ENCODE results near the gene GJB3. TPM values are rescaled to one million over a fixed set of nuclear protein-coding genes. Genes with fewer than 3 reads are reported as not detected.

The GJB3 gene
- total RNA-seq, 1 experiment from 2014 or later, result 0.96 TPM

GRCh38 chr1:34779005-34779404 lies 2.0 kb upstream of the GJB3 start:
- H3K27me3 Mint-ChIP-seq (ENCODE audit: low read depth), result peaks cover 42% of the 10 kb centered on the region

More at GRCh38 chr1:34779005-34779404, 2.0 kb upstream of the GJB3 start:
- Mint-ChIP-seq H3K4me3 (no peak overlapping the region), H3K4me1 (peaks cover 7 to 9% of the 10 kb centered on the region in 2 experiments), H3K9me3 (no peaks in the 10 kb centered on the region), H3K36me3 (ENCODE audit: insufficient read depth in 1 of 3, low read depth in 3 of 3) (no peaks in the 10 kb centered on the region), H3K27ac (no peak overlapping the region)
- no peaks in the 10 kb centered on the region for H3K4me1 ChIP-seq (ENCODE audit: insufficient read depth, low read length)
- H3K9me3 ChIP-seq (ENCODE audit: control insufficient read depth, low read depth, low read length), result no peaks in the 10 kb centered on the region
- H3K27ac ChIP-seq (ENCODE audit: insufficient read length, low read depth, low read length), result no peak overlapping the region
- H3K14ac ChIP-seq (ENCODE audit: insufficient read depth, low read length), result no peak overlapping the region
- no peak overlapping the region for H2BK120ac ChIP-seq (ENCODE audit: low read depth, low read length, poor library complexity, severe bottlenecking)
- no peak overlapping the region for H2BK5ac ChIP-seq (ENCODE audit: insufficient read length, low read length)
- H3K23ac ChIP-seq (ENCODE audit: insufficient read length, low read depth, low read length), result no peak overlapping the region
- no peak overlapping the region for H2BK15ac ChIP-seq (ENCODE audit: low read depth, low read length)
- H3T11ph ChIP-seq (ENCODE audit: low read length), result no peak overlapping the region
- no peak for DNase-seq
- no peak overlapping the region for H2AK5ac ChIP-seq (ENCODE audit: insufficient read length, low read length)
- no peak overlapping the region for H3K9ac ChIP-seq (ENCODE audit: extremely low read depth, insufficient read length, low read length)
- H2AFZ ChIP-seq (ENCODE audit: low read length), result no peak overlapping the region
- peaks cover 4% of the 10 kb centered on the region; the same call in 1 of the 2 replicates for H3K27me3 ChIP-seq (ENCODE audit: insufficient read depth, low read length)
- no peaks in the 10 kb centered on the region for H4K20me1 ChIP-seq (ENCODE audit: control insufficient read depth, insufficient read depth, insufficient read length)
- no peak overlapping the region for H4K8ac ChIP-seq (replicated peaks; ENCODE audit: insufficient read length, low read depth, low read length)
- no peak overlapping the region for H2BK20ac ChIP-seq (ENCODE audit: low read depth, low read length, poor library complexity, severe bottlenecking)
- no peaks in the 10 kb centered on the region for H3K79me1 ChIP-seq (ENCODE audit: insufficient read depth, low read depth, low read length, poor library complexity, severe bottlenecking)
- no peaks in the 10 kb centered on the region for H3K79me2 ChIP-seq (ENCODE audit: insufficient read depth, low read length)
- H4K91ac ChIP-seq (ENCODE audit: insufficient read length, low read depth, low read length), result no peak overlapping the region
- H4K5ac ChIP-seq (ENCODE audit: insufficient read length, low read depth, low read length), result no peak overlapping the region
- H3K18ac ChIP-seq (ENCODE audit: insufficient read length, low read depth, low read length), result no peak overlapping the region
- no CpG with 5 or more reads among the region's 5 CpGs for WGBS (ENCODE audit: extremely low coverage, insufficient read length, low lambda C conversion rate)
- peaks cover 13% of the 10 kb centered on the region for H3K23me2 ChIP-seq (ENCODE audit: insufficient read length, low read depth, low read length, poor library complexity, severe bottlenecking)
- H3K4me2 ChIP-seq (ENCODE audit: insufficient read depth, insufficient read length, low read length), result no peak overlapping the region
- no peak overlapping the region for H3K4ac ChIP-seq (ENCODE audit: low read depth, low read length)
- no peak overlapping the region for H2BK12ac ChIP-seq (ENCODE audit: insufficient read length, low read depth, low read length)
- TF ChIP-seq CTCF (conservative IDR thresholded peaks at IDR 0.05), result no peak
- no peak overlapping the region for H3K56ac ChIP-seq (ENCODE audit: insufficient read length, low read depth, low read length)
